ENCODE measurements around the gene AHCYL1. TPM values are rescaled to one million over a fixed set of nuclear protein-coding genes. Genes with fewer than 3 reads are reported as not detected.

AHCYL1 gene
- total and polyA plus RNA-seq, 2 of the 8 experiments (the other 6 are each of a cell fraction or from before 2014, with no cell fraction given) = 64.5 to 95.9 TPM

DNA sequence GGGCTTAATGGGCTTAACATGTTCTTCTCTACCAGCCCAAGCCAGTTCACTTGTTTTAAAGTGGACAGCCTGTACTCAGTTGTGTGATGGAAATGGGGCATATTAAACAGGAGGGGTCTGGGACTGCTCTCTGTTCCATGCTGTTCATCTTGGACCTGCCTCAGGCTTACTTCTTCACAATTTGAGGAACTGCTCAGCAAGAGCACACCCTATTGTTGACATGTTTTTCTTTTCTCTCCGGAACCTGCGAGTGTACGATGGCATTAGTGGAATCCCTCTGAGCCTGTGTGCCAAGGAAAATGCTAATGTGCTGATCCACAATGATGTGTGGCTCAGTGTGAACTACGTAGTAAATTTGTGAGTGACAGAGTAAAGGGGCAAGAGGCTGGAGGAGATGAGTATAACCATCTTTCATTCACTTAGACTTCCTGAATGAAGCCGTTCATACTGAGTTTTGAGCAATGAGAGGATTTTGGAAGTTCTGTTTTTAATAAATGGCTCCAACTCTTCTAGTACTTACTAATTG, 6.9 kb downstream of the AHCYL1 start:
- peaks cover 5 to 90% of the 10 kb centered on the region in 2 experiments for H3K79me2 ChIP-seq (ENCODE audit: control insufficient read depth in 1 of 2, insufficient read depth in 2 of 2, low read length in 2 of 2)
- ChIA-PET POLR2A (ENCODE audit: partially characterized antibody) (interaction anchor here (1.0 kb wide), 1 partner anchor 31 kb away, joined by 3 read pairs; no protein-coding TSS in a partner anchor), CTCF (ENCODE audit: partially characterized antibody) (interaction anchor here (1.1 kb wide), 1 partner anchor 217 kb away, joined by 3 read pairs; no protein-coding TSS in a partner anchor)
- H4K5ac ChIP-seq (ENCODE audit: insufficient read length, low read depth, low read length) = no peak overlapping the region
- H3K27me3 ChIP-seq (replicated peaks in 1 of 4; ENCODE audit: control insufficient read depth in 3 of 4, extremely low read depth in 1 of 4, insufficient read depth in 3 of 4, low read length in 3 of 4) = no peaks in the 10 kb centered on the region
- no peak overlapping the region for H2BK15ac ChIP-seq (ENCODE audit: low read length)
- no peak overlapping the region for H4K91ac ChIP-seq (replicated peaks; ENCODE audit: insufficient read length, low read length)
- H4K8ac ChIP-seq (ENCODE audit: extremely low read depth, insufficient read depth, low read length) = no peak overlapping the region
- no peak overlapping the region for H2BK120ac ChIP-seq (replicated peaks; ENCODE audit: low read depth, low read length)
- no peaks in the 10 kb centered on the region for H3K9me3 ChIP-seq (ENCODE audit: insufficient read depth in 2 of 2, low read depth in 1 of 2, low read length in 1 of 2)
- H3K27ac ChIP-seq (ENCODE audit: low read depth, low read length) = no peak overlapping the region
- no peak overlapping the region for H2BK20ac ChIP-seq (ENCODE audit: low read length)
- WGBS, 2 experiments (ENCODE audit: extremely low coverage in 1 of 2, insufficient coverage in 1 of 2, insufficient read length in 1 of 2, insufficient replicate concordance in 2 of 2, low coverage in 1 of 2, low lambda C conversion rate in 2 of 2, missing lambda C conversion rate in 1 of 2) = 85% methylated on average over 5 of the region's 5 CpGs; no CpG with 5 or more reads in 1 of the 2 experiments
- no peak overlapping the region for H3K14ac ChIP-seq (ENCODE audit: insufficient read length)
- H3K4ac ChIP-seq (replicated peaks; ENCODE audit: insufficient read length, low read depth, low read length) = no peak overlapping the region
- H2BK5ac ChIP-seq (ENCODE audit: low read depth, low read length) = no peak overlapping the region
- no peak overlapping the region for H3K9ac ChIP-seq (replicated peaks in 1 of 4; ENCODE audit: extremely low read depth in 1 of 4, low read depth in 3 of 4, low read length in 3 of 4)
- peaks cover 0 to 10% (median 3%) of the 10 kb centered on the region in 4 experiments; a peak in 3 of 8 replicates for H3K36me3 ChIP-seq (ENCODE audit: control insufficient read depth in 2 of 4, insufficient read depth in 4 of 4, low read length in 3 of 4)
- FAIRE-seq (no peak), DNase-seq (ENCODE audit: low read depth in 1 of 2, low spot score in 2 of 2) (no peak)
- TF ChIP-seq SIN3A (conservative IDR thresholded peaks at IDR 0.05 in 1 of 2, IDR thresholded peaks at IDR 0.05 in 1 of 2; ENCODE audit: low read depth in 1 of 2, low read length in 2 of 2) = no peak
- no peak for TF ChIP-seq SP1 (IDR thresholded peaks at IDR 0.05; ENCODE audit: low read depth, low read length)
- no peak for TF ChIP-seq RBBP5 (IDR thresholded peaks at IDR 0.05; ENCODE audit: borderline replicate concordance, low read depth, low read length)
- no peak overlapping the region for H3K23ac ChIP-seq (ENCODE audit: insufficient read length)
- no peak overlapping the region for H2AK5ac ChIP-seq (ENCODE audit: low read depth, low read length)
- H2AFZ ChIP-seq (ENCODE audit: low read length) = no peak overlapping the region
- H3K56ac ChIP-seq (replicated peaks; ENCODE audit: insufficient read length, low read depth, low read length) = no peak overlapping the region
- no peak overlapping the region for H3K4me2 ChIP-seq (ENCODE audit: insufficient read depth in 1 of 2, low read depth in 2 of 2, low read length in 2 of 2)
- H3K4me1 ChIP-seq (replicated peaks in 1 of 4; ENCODE audit: control insufficient read depth in 3 of 4, insufficient read depth in 4 of 4, low read length in 3 of 4) = peaks cover 0 to 5% (median under 1%) of the 10 kb centered on the region in 4 experiments; a peak in 2 of 7 replicates
- no peak overlapping the region for H3K18ac ChIP-seq (ENCODE audit: extremely low read depth, low read length)
- no peaks in the 10 kb centered on the region for H3K23me2 ChIP-seq (ENCODE audit: low read depth, low read length)
- no peak overlapping the region for H3K4me3 ChIP-seq (ENCODE audit: extremely low read depth in 1 of 4, insufficient read depth in 2 of 4, low read depth in 3 of 4, low read length in 4 of 4)
- peaks cover 11 to 14% of the 10 kb centered on the region in 2 experiments for H4K20me1 ChIP-seq (replicated peaks in 1 of 2; ENCODE audit: control insufficient read depth in 1 of 2, insufficient read depth in 2 of 2, low read length in 2 of 2)
- H2BK12ac ChIP-seq (ENCODE audit: low read depth, low read length) = no peak overlapping the region
- H3K79me1 ChIP-seq (ENCODE audit: low read depth, low read length) = peaks cover 5% of the 10 kb centered on the region; the same call in 1 of the 2 replicates

All from H1 (cell line).